Measurements from ENCODE around the gene STRBP.
"Not testable (repeated sequence)": the region's sequence is repeated elsewhere in the genome, so short reads cannot be mapped to it uniquely, and the experiment has no call there.

Gene STRBP

DNA sequence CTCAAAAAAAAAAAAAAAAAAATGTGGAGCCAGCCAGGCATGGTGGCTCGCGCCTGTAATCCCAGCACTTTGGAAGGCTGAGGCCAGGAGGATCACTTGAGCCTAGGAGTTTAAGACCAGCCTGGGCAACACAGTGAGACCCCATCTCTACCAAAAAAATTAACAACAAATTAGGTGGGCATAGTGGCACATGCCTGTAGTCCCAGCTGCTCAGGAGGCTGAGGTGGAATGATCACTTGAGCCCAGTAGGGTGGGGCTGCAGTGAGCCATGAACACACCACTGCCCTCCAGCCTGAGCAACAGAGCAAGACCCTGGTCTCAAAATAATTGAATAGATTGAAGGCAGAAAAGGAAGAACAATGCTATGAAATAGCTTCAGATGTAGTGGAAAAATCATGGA lies 82.4 kb downstream of the STRBP start:
- DNase-seq: not testable (repeated sequence)

DNA sequence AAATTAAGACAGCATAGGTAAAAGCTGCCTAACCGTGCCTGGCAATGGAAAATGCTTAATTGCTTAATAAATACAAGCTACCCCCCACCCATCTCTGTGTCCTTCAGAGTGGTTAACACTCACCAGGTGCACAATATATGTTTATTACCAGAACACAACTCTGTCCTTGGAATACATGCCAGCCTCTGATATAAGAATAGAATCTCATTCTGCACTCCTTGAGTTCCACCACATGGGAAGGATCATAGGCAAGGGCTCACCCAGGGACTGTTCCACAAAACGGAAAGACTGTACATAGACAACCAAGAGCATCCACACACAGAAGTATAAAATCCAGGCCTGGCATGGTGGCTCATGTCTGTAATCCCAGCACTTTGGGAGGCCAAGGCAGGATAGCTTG lies 91.4 kb downstream of the STRBP start:
- no peak for DNase-seq

DNA sequence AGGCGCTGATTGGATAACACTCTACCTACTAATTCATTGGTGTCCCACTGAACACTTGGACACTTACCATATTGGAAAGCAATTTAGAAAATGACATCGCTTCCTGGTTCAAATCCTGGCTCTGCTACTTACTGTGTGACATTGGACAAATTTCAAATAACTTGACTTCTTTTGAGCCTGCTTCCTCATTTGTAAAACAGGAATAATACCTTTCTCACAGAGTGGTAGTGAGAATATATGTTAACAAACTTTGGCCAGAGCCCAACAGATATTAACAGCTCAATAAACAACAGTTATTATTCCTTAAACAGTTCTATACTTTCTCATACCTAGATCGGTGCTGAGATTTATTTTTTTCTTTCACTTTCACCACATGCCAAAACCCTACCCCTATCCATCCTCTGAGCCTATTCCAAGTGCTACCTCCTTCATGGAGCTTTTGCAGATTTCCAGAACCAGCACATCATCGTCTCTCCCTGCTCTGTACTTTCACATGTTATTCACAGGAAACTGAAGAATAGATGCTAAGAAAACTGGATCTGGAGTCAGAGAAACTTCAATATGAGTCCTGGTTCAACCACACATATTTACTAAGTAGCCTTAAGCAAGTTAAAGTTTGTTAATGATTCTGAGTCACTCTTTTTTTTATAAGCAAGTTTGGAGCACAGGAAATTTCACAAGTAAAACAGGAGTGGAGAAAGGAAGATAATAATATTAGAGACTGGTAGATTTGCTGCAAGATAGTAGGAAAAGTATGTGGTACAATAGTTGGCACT lies 92.3 kb downstream of the STRBP start:
- DNase-seq: no peak

DNA sequence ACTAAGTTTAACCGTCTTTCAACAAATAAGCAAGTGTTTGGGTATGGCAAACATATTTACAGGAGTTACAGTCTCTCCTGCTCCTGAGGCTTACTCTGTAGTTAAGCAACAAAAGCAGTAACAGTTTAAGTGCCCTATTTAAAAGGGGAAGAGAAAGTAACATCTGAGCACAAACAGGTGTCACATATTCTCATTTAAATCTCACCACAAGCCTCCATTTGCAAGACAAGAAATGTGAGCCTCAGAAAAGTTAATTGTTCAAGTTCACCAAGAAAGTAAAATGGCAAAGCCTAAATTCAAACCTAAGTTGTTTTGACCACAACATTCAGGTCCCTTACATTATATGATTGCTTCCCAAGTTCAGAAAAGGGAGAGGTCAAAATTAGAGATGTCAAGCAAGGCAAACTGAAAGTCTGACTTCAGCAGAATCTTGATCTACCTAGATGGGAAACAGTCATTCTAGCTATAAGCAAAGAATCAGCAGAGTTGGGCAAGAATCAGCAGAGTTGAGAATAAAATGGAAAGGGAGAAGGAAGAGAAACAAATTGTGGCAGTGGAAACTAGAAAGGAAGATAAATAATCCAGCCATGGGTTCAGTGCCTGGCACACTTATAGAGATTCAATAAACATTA lies 93.4 kb downstream of the STRBP start:
- DNase-seq: no peak

DNA sequence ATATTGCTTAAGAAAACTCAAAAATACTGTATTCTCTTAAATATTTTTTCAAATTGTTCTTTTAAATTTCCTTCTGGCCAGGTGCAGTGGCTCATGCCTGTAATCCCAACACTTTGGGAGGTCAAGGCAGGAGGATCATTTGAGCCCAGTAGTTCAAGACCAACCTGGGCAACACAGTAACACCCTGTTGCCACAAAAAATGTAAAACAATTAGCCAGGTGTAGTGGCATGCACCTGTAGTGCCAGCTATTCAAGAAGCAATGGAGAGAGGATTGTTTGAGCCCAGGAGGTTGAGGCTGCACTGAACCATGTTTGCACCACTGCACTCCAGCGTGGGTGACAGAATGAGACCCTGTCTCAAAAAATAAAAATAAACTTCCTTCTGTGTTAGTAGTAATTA lies 94.3 kb downstream of the STRBP start:
- no peak for DNase-seq

DNA sequence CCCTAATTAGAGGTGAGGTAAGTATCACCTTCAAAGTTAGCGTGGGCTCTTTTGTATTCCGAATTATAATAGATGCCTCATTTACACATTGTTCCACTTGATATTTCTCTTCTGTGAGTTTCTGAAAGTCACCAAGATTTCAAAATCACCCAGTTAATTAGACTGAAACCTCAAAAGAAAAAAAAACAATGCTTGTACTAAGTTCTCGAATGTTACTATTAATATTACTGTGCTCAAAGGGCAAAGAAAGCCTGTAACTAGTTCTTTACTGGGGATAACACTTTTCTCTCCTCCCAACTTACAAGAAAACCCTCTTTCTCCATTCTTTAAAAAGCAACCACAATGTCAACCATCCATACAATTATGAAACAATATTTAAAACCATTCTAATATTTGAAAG lies 98.5 kb downstream of the STRBP start:
- no peak for DNase-seq

DNA sequence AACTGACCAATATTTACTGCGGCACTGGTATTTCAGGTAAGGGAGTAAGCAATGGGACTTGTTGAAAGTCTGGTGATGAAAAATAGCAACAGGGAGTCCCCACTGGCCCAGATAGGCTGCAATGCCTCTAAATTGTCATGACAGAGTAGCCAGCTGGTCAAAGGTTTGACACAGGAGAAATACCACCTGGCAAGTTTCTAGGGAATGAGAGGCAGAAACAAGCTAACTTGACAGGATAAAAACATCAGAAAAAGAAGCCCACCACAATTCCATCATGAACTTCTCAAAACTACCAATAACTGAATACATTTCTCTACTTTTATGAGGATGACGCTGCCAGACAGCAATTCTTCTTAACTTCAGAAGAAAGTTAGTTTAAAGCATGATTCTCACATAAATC lies 99.8 kb downstream of the STRBP start:
- DNase-seq: no peak

DNA sequence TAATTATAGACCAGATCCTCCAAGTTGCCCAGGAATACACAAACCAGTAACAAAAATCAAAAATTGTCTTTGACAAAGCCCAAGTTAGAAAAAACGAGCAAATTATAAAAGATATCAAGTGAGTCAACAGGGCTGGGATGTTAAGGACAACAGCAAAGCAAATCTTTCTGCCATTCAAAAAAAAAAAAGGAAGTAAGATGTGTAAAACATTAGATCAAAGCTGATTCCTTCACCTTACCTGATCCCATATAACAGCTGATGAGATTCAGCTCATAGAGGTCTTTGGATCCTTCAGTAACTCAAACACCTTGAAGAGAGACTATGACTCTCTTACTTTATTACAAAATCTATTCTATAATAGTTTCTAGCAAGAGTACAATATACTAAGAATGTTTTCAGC lies 100.9 kb downstream of the STRBP start:
- DNase-seq: no peak

DNA sequence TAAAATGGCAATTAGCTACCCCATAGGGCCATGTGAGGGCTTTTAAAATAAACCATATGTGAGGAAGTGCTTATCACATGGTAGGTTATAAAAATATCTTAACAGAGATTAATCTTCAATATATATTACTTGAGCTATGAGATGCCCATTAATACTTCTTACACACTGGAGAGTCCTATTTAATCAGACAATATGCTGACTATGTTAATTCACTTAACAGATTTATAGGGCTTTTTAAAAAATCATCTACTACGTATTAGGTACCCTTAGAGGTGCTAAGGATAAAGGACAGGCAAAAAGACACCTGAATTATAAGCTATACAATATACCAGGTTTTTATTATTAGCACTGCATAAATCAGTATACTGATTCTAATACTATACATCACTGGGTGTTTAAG lies 102.6 kb downstream of the STRBP start:
- no peak for DNase-seq

DNA sequence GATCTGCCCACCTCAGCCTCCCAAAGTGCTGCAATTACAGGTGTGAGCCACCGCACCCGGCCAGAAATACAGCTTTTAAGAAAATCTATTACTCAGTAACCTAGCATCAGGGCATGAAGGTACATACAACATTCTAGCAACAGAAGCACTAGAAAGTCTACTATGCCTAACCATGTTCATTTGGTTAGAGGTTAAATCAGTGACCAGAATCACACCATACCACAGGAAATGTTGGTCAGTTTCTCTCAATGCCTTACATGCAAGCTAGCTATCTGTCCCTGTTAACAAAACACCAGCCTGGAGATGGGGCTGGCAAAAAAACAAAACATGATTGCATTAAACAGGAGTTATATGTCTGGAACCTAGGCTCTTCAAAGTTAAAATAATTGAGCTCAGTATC lies 104.1 kb downstream of the STRBP start:
- no peak for DNase-seq

DNA sequence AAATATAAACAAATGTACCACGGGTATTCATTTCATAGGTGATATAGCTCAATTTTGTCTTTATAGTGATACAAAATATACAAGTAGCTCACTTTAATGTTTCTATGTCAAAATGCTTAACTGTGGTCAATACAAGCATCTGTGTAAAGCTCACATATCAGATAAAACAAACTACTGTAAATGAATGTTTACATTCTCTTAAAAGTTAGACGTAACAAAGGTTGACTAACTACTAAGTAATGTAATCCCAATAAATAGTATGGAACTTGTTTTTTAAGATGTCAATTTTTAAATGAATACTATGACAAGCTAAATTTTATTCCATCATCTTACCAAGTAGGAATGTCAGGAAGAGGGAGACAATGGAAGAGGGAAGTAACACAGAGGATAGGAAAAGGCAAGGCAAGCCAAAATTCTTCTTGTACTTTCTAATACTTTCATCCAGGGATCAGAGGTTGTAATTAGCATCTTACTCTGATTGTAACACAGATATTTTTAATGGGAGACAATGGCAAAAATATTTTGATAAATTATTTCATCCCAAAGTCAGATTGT lies 105.5 kb downstream of the STRBP start:
- no peak for DNase-seq

DNA sequence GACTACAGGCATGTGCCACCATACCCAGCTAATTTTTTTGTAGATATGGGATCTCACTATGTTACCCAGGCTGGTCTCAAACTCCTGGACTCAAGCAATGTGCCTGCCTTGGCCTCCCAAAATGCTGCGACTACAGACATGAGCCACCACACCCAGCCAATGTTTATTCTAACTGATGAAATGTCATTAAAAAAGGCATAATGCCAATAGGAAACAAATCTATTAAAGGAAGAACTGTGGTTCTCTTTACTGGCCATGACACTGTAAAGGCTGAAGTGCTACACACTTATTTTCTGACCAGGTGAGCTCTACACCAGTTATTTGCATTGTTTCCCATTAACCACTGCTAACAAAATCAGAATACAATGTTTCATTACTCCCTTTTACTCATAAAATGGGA lies 106.0 kb downstream of the STRBP start:
- DNase-seq: no peak

DNA sequence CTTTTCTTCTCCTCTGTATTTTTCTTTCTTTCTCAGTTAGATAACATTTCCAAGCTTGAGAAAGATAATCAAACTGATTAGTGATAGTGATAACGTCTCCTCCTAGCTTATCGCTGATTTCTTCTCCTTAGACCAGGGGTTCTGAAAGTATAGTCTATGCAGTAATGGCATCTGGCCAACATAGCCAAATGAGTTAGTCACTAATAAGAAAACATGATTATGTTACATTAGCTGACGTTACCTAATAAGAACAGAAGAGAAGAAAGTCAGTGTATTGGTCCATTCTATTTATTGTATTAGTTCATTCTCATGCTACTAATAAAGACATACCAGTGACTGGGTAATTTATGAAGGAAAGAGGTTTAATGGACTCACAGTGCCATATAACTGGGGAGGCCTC lies 111.2 kb downstream of the STRBP start:
- peak; percentile 26 for DNase-seq

DNA sequence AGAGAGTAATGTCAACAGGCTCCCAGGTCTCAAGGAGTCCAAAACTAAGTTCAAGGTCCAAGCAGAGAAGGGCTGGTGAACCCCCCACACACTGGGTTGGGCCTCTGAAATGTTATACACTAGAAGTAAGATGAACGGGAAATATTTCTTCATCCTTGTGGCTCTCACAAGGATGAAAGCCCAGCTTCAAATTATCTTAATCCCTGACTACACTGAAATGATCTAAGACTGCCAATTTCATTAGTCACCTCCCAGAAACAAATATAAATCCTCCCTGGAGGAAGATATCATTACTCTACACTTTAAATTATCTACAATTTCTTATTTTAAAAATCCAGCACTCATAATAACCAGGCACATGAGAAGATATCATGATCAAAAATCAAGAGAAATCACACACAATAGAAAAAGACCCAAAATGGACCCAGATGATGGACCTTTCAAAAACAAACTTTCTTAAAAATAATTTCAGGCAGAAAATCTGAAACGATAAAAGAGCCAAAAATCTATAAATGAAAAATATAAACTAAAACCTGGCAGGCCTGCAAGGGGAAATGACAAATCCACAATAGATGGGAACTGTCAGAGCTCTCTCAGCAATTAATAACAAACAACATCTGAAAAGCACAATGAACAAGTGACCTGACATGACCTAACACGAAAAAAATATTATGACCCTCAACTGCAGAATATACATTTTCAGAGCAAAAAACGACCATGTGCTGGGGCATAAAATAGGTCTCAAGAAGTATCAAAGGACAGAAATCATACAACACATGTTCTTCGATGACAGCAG lies 117.5 kb downstream of the STRBP start:
- peak; percentile 11 for DNase-seq

DNA sequence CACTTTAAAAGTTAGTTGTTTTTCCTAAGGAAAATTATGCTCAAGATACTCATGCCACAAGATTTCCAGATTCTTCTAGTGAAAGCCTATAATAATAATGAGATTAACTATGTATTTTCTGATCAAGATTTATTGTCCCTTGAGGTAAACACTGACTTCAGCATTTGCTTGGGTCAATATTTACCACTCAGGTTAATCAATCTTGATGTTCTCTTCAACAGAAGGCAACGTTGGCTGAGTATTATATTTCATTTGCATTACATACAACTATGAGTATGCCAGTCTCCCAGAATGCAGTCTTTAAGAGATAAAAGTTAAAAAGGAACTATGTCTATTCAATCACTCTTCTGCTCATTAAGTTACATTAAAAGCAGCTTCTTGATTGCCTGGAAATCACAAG lies 119.3 kb downstream of the STRBP start:
- DNase-seq: no peak

DNA sequence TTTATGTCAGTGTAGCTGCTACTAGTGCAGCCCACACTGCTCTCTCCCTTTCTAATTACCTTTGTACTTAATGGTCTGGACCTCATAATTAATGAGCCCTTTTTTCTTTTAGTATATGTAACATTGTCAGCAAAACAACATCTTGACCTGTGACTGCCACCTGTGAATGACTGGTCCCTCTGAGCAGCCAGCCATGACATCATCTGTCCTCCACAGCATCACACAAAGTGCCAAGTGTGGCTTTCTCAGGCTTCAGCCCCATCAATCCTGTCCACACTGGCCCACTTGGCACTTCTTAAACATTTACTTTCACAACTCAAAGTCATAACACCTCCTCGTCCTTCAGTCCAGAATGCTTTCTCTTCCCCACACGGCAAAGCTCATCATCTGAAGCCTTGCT lies 130.2 kb downstream of the STRBP start:
- DNase-seq: no peak

DNA sequence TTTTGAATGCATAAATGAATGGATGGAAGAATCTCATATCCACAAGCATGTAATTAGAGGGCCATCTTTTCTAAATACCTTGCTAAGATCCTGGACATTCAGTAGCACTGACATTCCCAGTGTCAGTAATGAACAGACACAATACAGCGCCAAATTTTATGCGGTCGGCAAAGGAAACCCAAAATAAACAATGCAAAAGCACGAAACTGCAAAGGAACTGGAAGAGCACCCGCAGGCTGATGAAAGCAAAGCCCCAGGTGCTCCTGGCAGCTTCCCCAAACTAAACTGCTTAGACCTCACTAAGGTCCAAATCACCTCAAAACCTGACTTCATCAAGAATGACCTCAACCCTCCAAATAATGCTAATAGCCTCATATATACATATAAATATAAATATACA lies 133.0 kb downstream of the STRBP start:
- no peak for DNase-seq

DNA sequence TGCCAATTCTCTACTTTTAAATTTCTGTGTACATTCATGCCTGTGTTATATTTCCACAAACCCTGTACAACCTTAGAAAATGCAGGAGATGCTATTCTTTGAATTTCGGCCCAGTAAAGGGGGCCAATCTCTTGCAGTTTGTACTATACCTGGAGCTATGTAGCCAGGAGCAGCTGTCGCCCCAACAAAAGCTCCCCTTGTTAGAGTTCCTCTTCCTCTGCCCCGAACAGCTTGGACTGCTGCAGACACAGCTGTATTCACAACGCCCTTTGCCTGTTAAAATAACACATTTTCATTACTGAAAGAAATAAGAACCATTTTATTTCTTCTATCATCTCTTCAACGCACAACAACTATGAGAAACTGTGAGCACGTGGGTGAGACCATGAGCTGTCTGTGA lies 135.7 kb downstream of the STRBP start:
- no peak for DNase-seq

DNA sequence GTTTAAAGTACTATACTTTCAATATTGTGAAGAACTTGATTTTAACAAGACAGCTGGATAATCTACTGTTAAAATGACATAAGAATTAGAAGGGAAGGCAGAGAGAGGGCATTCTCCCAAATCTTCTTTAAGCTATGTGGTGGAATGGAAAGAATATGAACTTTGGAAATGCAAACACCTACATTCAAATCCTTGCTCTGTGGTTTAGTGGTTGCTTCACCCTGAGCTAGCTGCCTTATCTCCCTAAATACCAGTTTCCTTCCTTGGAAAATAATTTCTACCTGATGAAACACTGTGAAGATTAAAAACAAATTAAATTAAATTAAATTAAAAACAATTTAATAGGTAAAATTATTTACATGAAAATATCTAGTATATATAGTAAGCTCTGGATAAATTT lies 136.4 kb downstream of the STRBP start:
- no peak for DNase-seq

DNA sequence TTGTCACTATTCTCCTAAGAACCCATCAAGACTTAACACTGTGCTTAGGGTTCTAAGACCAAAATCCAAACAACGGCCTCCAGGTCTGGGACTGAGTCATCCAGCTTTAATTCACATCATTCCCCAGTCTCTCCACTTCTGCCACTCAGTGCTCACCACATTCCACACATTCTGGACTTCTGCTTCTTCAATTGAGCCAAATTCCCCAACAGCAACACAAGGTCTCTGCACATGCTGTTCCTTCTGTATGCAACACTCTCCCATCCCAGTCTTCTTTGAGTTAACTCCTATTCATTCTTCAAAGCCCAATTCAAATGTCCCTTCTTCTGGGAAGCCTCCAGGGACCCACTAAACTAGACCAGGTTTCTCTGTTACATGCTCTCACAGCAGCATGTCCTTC lies 137.1 kb downstream of the STRBP start:
- peak; percentile 83 for DNase-seq

DNA sequence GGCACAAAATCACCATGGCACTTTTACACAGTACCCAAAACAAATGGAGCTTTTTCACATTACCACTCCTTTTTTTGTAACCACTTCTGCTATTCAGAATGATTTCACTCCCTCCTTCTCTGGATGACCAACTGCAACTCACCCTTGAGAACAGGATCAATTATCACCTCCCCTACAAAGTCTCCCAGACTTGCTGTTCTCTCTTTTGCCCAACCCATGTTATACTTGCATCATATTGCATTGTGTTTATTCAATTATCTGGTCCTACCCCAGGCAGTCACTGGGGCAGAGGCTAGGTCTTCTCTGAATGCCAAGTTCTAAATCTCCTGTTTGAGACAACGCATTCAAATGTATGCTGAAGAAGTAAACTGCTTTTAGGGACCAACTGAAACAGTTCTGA lies 139.0 kb downstream of the STRBP start:
- no peak for DNase-seq

DNA sequence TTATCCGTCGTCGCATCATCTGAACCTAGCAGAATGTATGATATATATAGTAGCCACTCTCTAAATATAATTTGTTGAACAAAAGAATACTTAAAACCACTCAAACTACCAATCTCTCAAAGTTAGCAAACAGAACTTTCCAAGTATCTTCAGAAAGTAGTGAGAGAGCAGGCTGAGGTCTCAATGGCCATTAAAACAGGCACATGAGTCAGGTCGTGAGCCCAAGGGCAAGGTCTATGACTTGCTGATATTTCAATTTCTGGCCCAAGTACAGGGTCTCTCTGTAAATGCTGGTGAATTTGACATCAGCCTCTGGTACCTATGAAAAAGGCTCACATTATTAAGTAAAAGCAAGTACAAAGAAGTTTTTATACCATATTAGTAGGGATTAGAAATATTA lies 139.8 kb downstream of the STRBP start:
- DNase-seq: no peak

DNA sequence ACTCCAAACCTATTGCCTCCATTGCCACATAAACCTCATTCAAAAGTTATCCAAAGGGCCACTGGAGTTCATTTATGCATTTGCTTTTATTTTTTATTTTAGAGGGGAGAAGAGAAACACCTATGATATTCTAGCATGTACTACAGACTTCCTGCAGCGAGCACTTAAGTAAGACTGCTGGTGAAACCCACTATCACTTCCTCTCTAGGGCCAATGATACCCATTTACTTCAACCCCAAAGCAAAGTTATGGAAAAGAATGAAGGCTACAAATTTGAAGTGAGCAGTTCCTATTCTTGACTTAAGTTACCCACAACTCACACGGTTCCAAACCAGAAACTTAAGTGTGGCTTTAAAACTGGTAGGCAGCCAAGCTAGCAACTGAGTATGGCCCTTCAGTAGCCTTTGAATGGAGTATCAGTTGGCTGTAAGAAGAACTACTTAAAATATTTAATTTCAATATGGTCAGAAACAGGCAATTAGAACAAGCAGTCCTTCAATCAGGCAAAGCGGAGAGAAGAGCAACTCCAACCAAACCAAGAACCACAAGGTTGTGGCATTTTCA lies 140.8 kb downstream of the STRBP start:
- no peak for DNase-seq

Data from fibroblast of skin of scalp (primary cell).